ENCODE results near the gene THUMPD3. TPM values are rescaled to one million over a fixed set of nuclear protein-coding genes. Genes with fewer than 3 reads are reported as not detected.

THUMPD3 gene
- total RNA-seq, 6 experiments from 2014 or later = 46.3 to 59.2 (median 51.9) TPM

DNA sequence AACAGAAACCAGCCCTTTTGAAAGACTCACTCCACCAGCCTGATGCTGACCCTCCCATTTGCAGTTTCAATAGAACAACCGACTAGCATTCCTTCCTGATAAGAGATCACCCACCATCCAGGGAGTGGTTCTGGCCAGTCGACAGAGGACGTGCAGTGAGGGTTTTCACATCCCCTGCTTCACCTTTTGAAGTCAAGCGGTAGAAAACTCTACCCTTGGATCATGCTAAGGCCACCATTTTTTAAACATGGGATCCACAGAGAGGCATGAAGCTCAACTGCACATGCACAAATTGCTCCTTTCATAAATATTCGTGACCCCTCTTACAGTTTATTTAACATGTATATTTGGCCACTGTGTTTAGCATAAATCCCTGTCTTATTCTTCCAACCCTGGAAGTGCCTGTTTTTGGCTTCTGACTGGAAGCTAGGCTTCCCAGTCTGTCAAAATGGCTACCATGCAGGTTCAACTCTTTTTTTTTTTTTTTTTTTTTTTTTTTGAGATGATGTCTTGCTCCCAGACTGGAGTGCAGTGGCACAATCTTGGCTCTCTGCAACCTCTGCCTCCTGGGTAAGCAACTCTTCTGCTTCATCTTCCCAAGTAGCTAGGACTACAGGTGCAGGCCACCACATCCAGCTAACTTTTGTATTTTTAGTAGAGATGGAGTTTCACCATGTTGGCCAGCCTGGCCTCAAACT is 1.0 kb upstream of the THUMPD3 start:
- DNase-seq = no peak
- Mint-ChIP-seq H3K27me3 (ENCODE audit: insufficient read depth) (no peaks in the 10 kb centered on the region), H3K27ac (peak overlapping the region; percentile 100)

DNA sequence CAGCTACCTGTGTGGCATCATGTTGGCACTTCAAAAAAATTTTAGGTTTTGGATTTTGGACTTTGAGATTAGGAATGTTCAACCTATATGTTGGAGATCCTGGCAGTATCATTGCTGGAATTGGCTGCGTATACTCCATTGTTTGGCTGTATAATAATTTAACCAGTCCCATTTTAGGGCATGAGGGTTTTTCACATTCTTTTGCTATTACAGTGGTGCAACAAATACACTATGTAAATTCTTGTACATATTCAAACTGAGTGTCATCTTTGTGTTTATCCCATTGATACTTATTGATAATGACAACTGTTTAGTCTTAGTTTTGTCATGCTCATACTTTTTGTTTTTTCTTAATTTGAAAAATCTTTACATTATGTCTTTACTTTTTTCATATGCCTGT is 6.7 kb downstream of the THUMPD3 start:
- Mint-ChIP-seq H3K4me1 (ENCODE audit: low read depth) (peaks cover 6% of the 10 kb centered on the region), H3K27me3 (ENCODE audit: insufficient read depth) (no peaks in the 10 kb centered on the region), H3K9me3 (no peaks in the 10 kb centered on the region), H3K27ac (no peak overlapping the region), H3K36me3 (ENCODE audit: low read depth) (peaks cover 29% of the 10 kb centered on the region), H3K4me3 (no peak overlapping the region)
- no peak for DNase-seq
- TF ChIP-seq, protein P1, sequence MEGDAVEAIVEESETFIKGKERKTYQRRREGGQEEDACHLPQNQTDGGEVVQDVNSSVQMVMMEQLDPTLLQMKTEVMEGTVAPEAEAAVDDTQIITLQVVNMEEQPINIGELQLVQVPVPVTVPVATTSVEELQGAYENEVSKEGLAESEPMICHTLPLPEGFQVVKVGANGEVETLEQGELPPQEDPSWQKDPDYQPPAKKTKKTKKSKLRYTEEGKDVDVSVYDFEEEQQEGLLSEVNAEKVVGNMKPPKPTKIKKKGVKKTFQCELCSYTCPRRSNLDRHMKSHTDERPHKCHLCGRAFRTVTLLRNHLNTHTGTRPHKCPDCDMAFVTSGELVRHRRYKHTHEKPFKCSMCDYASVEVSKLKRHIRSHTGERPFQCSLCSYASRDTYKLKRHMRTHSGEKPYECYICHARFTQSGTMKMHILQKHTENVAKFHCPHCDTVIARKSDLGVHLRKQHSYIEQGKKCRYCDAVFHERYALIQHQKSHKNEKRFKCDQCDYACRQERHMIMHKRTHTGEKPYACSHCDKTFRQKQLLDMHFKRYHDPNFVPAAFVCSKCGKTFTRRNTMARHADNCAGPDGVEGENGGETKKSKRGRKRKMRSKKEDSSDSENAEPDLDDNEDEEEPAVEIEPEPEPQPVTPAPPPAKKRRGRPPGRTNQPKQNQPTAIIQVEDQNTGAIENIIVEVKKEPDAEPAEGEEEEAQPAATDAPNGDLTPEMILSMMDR (IDR thresholded peaks at IDR 0.05) = no peak

More for the DNA sequence above, 1.0 kb upstream of the THUMPD3 start:
- H3K4me3 Mint-ChIP-seq = peak overlapping the region; percentile 98
- no peaks in the 10 kb centered on the region for H3K9me3 Mint-ChIP-seq
- peaks cover 17% of the 10 kb centered on the region for H3K4me1 Mint-ChIP-seq (ENCODE audit: low read depth)
- peaks cover 19% of the 10 kb centered on the region for H3K36me3 Mint-ChIP-seq (ENCODE audit: low read depth)
- TF ChIP-seq, protein P1 (IDR thresholded peaks at IDR 0.05) = no peak

GRCh38 chr3:9373465-9373864 is 10.6 kb downstream of the THUMPD3 start:
- DNase-seq = no peak
- peaks cover 37% of the 10 kb centered on the region for H3K36me3 Mint-ChIP-seq (ENCODE audit: low read depth)
- H3K27ac Mint-ChIP-seq = no peak overlapping the region
- H3K4me1 Mint-ChIP-seq (ENCODE audit: low read depth) = no peaks in the 10 kb centered on the region
- no peak overlapping the region for H3K4me3 Mint-ChIP-seq
- no peaks in the 10 kb centered on the region for H3K9me3 Mint-ChIP-seq
- TF ChIP-seq, protein P1 (IDR thresholded peaks at IDR 0.05) = no peak
- H3K27me3 Mint-ChIP-seq (ENCODE audit: insufficient read depth) = no peaks in the 10 kb centered on the region

DNA sequence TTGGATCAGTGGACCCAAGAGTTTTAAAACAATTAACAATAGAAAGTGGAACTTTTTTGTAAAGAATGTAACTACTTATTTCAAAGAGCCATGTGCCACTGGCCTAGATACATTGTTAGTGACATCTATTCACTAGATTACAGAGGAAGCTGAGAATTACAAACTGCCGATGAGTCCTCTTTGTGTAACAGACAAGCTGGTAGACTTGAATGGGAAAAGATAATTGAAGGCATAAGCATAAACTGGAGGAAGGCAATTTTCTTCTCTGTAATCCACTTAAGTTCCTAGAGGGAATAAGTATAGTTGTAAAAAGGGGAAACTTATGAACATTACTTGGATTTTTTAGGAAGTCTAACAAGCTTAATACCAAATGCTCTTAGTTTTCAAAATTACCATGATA is 15.1 kb downstream of the THUMPD3 start:
- no peaks in the 10 kb centered on the region for H3K27me3 Mint-ChIP-seq (ENCODE audit: insufficient read depth)
- no peaks in the 10 kb centered on the region for H3K9me3 Mint-ChIP-seq
- H3K36me3 Mint-ChIP-seq (ENCODE audit: low read depth) = peaks cover 30% of the 10 kb centered on the region
- H3K27ac Mint-ChIP-seq = no peak overlapping the region
- DNase-seq = no peak
- no peak overlapping the region for H3K4me3 Mint-ChIP-seq
- no peaks in the 10 kb centered on the region for H3K4me1 Mint-ChIP-seq (ENCODE audit: low read depth)
- TF ChIP-seq, protein P1 (IDR thresholded peaks at IDR 0.05) = no peak

GRCh38 chr3:9379327-9379726 is 16.5 kb downstream of the THUMPD3 start:
- DNase-seq = no peak
- H3K36me3 Mint-ChIP-seq (ENCODE audit: low read depth) = peaks cover 32% of the 10 kb centered on the region
- H3K4me3 Mint-ChIP-seq = no peak overlapping the region; the same call in 1 of the 2 replicates
- no peaks in the 10 kb centered on the region for H3K9me3 Mint-ChIP-seq
- TF ChIP-seq, protein P1 (IDR thresholded peaks at IDR 0.05) = no peak
- H3K4me1 Mint-ChIP-seq (ENCODE audit: low read depth) = peaks cover 5% of the 10 kb centered on the region
- no peak overlapping the region for H3K27ac Mint-ChIP-seq
- peaks cover under 1% of the 10 kb centered on the region; the same call in 1 of the 2 replicates for H3K27me3 Mint-ChIP-seq (ENCODE audit: insufficient read depth)
